ENCODE measurements around the gene DIRAS3. TPM values are rescaled to one million over a fixed set of nuclear protein-coding genes. Genes with fewer than 3 reads are reported as not detected.

Gene DIRAS3
- total RNA-seq, 1 experiment from 2014 or later = 5.2 TPM

DNA sequence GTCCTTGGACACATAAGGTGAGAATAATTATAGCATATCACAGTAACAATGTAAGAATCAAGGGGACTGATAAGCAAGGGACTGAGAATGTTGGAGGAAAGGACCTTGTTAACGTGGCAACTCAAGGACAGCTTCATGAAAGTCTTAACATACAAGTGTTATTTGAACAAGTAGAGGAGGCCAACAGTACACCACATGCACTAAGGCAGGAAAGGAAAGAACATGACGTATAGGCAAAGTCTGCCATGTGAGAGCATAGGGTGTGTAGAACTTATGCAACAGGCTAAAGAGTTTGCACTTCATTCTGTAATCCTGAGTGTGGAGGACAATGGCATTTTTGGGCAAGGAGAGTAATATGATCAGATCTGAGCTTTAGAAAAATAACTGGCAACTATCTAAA lies 33.3 kb upstream of the DIRAS3 start:
- CTCF ChIA-PET = no interaction called here

DNA sequence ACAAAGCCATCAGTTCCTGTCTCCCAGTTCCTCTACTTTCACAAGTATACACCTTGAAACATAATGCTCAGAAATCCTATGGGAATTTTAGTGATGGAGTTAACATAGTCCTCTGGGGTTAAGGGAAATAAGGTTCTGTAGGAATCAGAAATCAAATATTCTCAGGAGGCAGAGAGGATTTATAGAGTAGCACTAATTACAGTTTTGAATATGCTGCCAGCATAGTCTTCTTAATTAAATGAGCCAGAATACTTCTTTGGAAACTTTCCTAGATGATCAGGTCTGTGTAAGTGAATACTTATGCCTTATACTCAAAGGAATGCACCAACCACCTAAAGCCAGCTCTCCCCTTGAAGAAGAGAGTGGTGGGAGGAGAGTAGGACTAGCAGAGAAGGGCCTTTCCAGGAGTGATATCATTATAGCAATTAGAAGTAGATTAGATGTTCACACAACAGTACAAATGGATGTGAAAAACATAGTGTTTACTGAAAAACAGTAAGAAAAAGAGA lies 31.4 kb upstream of the DIRAS3 start:
- CTCF ChIA-PET = interaction anchor here (0.6 kb wide), 1 partner anchor 554 kb away, joined by 3 read pairs; no protein-coding TSS in a partner anchor
- Mint-ChIP-seq H3K4me3 (ENCODE audit: low read depth, unreplicated experiment) (no peak overlapping the region), H3K9me3 (ENCODE audit: low read depth, unreplicated experiment) (no peaks in the 10 kb centered on the region), H3K27me3 (ENCODE audit: unreplicated experiment) (no peaks in the 10 kb centered on the region), H3K4me1 (ENCODE audit: low read depth, unreplicated experiment) (no peaks in the 10 kb centered on the region), H3K27ac (ENCODE audit: unreplicated experiment) (no peak overlapping the region), H3K36me3 (ENCODE audit: insufficient read depth, unreplicated experiment) (no peaks in the 10 kb centered on the region)
- TF ChIP-seq, protein P1, sequence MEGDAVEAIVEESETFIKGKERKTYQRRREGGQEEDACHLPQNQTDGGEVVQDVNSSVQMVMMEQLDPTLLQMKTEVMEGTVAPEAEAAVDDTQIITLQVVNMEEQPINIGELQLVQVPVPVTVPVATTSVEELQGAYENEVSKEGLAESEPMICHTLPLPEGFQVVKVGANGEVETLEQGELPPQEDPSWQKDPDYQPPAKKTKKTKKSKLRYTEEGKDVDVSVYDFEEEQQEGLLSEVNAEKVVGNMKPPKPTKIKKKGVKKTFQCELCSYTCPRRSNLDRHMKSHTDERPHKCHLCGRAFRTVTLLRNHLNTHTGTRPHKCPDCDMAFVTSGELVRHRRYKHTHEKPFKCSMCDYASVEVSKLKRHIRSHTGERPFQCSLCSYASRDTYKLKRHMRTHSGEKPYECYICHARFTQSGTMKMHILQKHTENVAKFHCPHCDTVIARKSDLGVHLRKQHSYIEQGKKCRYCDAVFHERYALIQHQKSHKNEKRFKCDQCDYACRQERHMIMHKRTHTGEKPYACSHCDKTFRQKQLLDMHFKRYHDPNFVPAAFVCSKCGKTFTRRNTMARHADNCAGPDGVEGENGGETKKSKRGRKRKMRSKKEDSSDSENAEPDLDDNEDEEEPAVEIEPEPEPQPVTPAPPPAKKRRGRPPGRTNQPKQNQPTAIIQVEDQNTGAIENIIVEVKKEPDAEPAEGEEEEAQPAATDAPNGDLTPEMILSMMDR (IDR thresholded peaks at IDR 0.05; ENCODE audit: unreplicated experiment) = no peak
- no peak for DNase-seq
- intact Hi-C loops (cut with micrococcal nuclease; ENCODE audit: unreplicated experiment) = no loop called here
- no TSS peak for BruUV-seq (replicated peaks)

More for the DNA sequence above, 33.3 kb upstream of the DIRAS3 start:
- TF ChIP-seq, protein P1 (IDR thresholded peaks at IDR 0.05; ENCODE audit: unreplicated experiment) = no peak
- no peak for DNase-seq
- BruUV-seq (replicated peaks) = no TSS peak
- Mint-ChIP-seq H3K27me3 (ENCODE audit: unreplicated experiment) (no peaks in the 10 kb centered on the region), H3K4me3 (ENCODE audit: low read depth, unreplicated experiment) (no peak overlapping the region), H3K9me3 (ENCODE audit: low read depth, unreplicated experiment) (no peaks in the 10 kb centered on the region), H3K4me1 (ENCODE audit: low read depth, unreplicated experiment) (no peaks in the 10 kb centered on the region), H3K27ac (ENCODE audit: unreplicated experiment) (no peak overlapping the region), H3K36me3 (ENCODE audit: insufficient read depth, unreplicated experiment) (no peaks in the 10 kb centered on the region)
- intact Hi-C loops (cut with micrococcal nuclease; ENCODE audit: unreplicated experiment) = no loop called here

DNA sequence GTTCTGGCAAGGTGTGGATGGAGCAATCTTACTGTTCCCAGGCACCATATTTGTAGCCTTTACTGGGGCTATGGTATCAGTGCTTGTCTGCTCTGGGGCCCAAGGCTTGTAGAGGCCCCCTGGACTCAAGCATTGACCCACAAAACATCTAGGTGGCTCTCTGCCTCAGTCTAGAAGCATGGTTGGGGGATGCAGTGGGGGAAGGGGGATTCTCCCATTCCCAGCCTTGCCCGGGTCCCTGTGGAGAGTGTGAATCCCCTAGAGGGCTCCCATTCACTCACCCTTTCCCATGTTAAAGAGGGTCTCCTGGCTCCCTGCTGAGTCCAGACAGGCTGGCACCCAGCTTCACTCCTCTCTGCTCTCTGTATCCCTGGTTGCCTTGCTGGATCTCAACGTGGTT lies 28.2 kb upstream of the DIRAS3 start:
- TF ChIP-seq, protein P1 (IDR thresholded peaks at IDR 0.05; ENCODE audit: unreplicated experiment) = no peak
- Mint-ChIP-seq H3K9me3 (ENCODE audit: low read depth, unreplicated experiment) (no peaks in the 10 kb centered on the region), H3K36me3 (ENCODE audit: insufficient read depth, unreplicated experiment) (no peaks in the 10 kb centered on the region), H3K27ac (ENCODE audit: unreplicated experiment) (no peak overlapping the region), H3K27me3 (ENCODE audit: unreplicated experiment) (no peaks in the 10 kb centered on the region), H3K4me3 (ENCODE audit: low read depth, unreplicated experiment) (no peak overlapping the region), H3K4me1 (ENCODE audit: low read depth, unreplicated experiment) (no peaks in the 10 kb centered on the region)
- intact Hi-C loops (cut with micrococcal nuclease; ENCODE audit: unreplicated experiment) = no loop called here
- no peak for DNase-seq
- no TSS peak for BruUV-seq (replicated peaks)
- CTCF ChIA-PET = no interaction called here

DNA sequence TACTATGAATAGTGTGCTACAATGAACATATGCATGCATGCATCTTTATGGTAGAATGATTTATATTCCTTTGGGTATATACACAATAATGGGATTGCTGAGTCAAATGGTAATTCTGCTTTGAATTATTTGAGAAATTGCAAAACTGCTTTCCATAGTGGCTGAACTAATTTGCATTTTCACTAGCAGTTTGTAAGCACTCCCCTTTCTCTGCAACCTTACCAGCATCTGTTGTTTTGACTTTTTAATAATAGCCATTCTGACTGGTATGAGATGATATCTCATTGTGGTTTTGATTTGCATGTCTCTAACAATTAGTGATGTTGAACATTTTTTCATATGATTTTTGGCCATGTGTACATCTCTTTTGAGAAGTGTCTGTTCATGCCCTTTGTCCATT lies 24.0 kb upstream of the DIRAS3 start:
- no TSS peak for BruUV-seq (replicated peaks)
- H3K27ac Mint-ChIP-seq (ENCODE audit: unreplicated experiment) = no peak overlapping the region
- CTCF ChIA-PET = no interaction called here
- H3K4me3 Mint-ChIP-seq (ENCODE audit: low read depth, unreplicated experiment) = no peak overlapping the region
- no peaks in the 10 kb centered on the region for H3K36me3 Mint-ChIP-seq (ENCODE audit: insufficient read depth, unreplicated experiment)
- DNase-seq = no peak
- no peaks in the 10 kb centered on the region for H3K27me3 Mint-ChIP-seq (ENCODE audit: unreplicated experiment)
- TF ChIP-seq, protein P1 (IDR thresholded peaks at IDR 0.05; ENCODE audit: unreplicated experiment) = no peak
- no peaks in the 10 kb centered on the region for H3K9me3 Mint-ChIP-seq (ENCODE audit: low read depth, unreplicated experiment)
- intact Hi-C loops (cut with micrococcal nuclease; ENCODE audit: unreplicated experiment) = no loop called here
- no peaks in the 10 kb centered on the region for H3K4me1 Mint-ChIP-seq (ENCODE audit: low read depth, unreplicated experiment)
